ENCODE measurements around the gene ADGRG3. TPM values are rescaled to one million over a fixed set of nuclear protein-coding genes. Genes with fewer than 3 reads are reported as not detected.

Gene ADGRG3
- total and polyA plus RNA-seq, 2 of the 8 experiments (the other 6 are each of a cell fraction or from before 2014, with no cell fraction given), result 0.28 to 0.98 TPM

- Histone ChIP-seq H2BK5ac (ENCODE audit: low read depth, low read length) (no peak overlapping the region), H2BK20ac (ENCODE audit: low read length) (0 out of 2 replicates have a peak overlapping the region, but pooled peaks have one; percentile 43), H3K23me2 (ENCODE audit: low read depth, low read length) (no peaks in the 10 kb centered on the region), H2AK5ac (ENCODE audit: low read depth, low read length) (no peak overlapping the region), H3K18ac (ENCODE audit: extremely low read depth, low read length) (no peak overlapping the region; the same call in 1 of the 2 replicates), H3K36me3 (ENCODE audit: control insufficient read depth in 2 of 4, insufficient read depth in 4 of 4, low read length in 3 of 4) (no peaks in the 10 kb centered on the region), H4K8ac (ENCODE audit: extremely low read depth, insufficient read depth, low read length) (no peak overlapping the region), H3K79me1 (ENCODE audit: low read depth, low read length) (no peaks in the 10 kb centered on the region), H2BK120ac (replicated peaks; ENCODE audit: low read depth, low read length) (no peak overlapping the region), H3K4me2 (ENCODE audit: insufficient read depth in 1 of 2, low read depth in 2 of 2, low read length in 2 of 2) (peak overlapping the region; percentile 9 to 57; a peak in 3 of 4 replicates), H2BK12ac (ENCODE audit: low read depth, low read length) (no peak overlapping the region), H2BK15ac (ENCODE audit: low read length) (no peak overlapping the region), H3K4ac (replicated peaks; ENCODE audit: insufficient read length, low read depth, low read length) (no peak overlapping the region), H4K5ac (ENCODE audit: insufficient read length, low read depth, low read length) (no peak overlapping the region), H3K9ac (replicated peaks in 1 of 4; ENCODE audit: extremely low read depth in 1 of 4, low read depth in 3 of 4, low read length in 3 of 4) (no peak overlapping the region), H4K91ac (replicated peaks; ENCODE audit: insufficient read length, low read length) (no peak overlapping the region), H3K79me2 (ENCODE audit: control insufficient read depth in 1 of 2, insufficient read depth in 2 of 2, low read length in 2 of 2) (no peaks in the 10 kb centered on the region), H3K4me3 (ENCODE audit: extremely low read depth in 1 of 4, insufficient read depth in 2 of 4, low read depth in 3 of 4, low read length in 4 of 4) (peak overlapping the region in 1 of 4 experiments; percentile 0; a peak in 1 of 8 replicates), H3K56ac (replicated peaks; ENCODE audit: insufficient read length, low read depth, low read length) (no peak overlapping the region), H3K23ac (ENCODE audit: insufficient read length) (no peak overlapping the region), H3K27me3 (replicated peaks in 1 of 4; ENCODE audit: control insufficient read depth in 3 of 4, extremely low read depth in 1 of 4, insufficient read depth in 3 of 4, low read length in 3 of 4) (no peaks in the 10 kb centered on the region; a peak in 1 of 7 replicates), H4K20me1 (replicated peaks in 1 of 2; ENCODE audit: control insufficient read depth in 1 of 2, insufficient read depth in 2 of 2, low read length in 2 of 2) (no peaks in the 10 kb centered on the region), H3K14ac (ENCODE audit: insufficient read length) (no peak overlapping the region), H3K4me1 (replicated peaks in 1 of 4; ENCODE audit: control insufficient read depth in 3 of 4, insufficient read depth in 4 of 4, low read length in 3 of 4) (peaks cover 3 to 16% (median 11%) of the 10 kb centered on the region in 4 experiments), H3K27ac (ENCODE audit: low read depth, low read length) (no peak overlapping the region), H2AFZ (ENCODE audit: low read length) (no peak overlapping the region), H3K9me3 (ENCODE audit: insufficient read depth in 2 of 2, low read depth in 1 of 2, low read length in 1 of 2) (no peaks in the 10 kb centered on the region)
- ChIA-PET POLR2A (ENCODE audit: partially characterized antibody) (interaction anchor here (0.5 to 1.7 kb wide), 3 partner anchors 8 to 190 kb away, joined by 3 to 4 read pairs (median 3); no protein-coding TSS in a partner anchor), CTCF (ENCODE audit: partially characterized antibody) (interaction anchor here (1.2 to 3.6 kb wide), 7 partner anchors 8 to 86 kb away, joined by 3 to 26 read pairs (median 4); partner anchors contain the start of gene ADGRG3)
- FAIRE-seq (peak; percentile 85), DNase-seq (ENCODE audit: low read depth in 1 of 2, low spot score in 2 of 2) (peak; percentile 13 to 58)
- WGBS, 2 experiments (ENCODE audit: extremely low coverage in 1 of 2, insufficient coverage in 1 of 2, insufficient read length in 1 of 2, insufficient replicate concordance in 2 of 2, low coverage in 1 of 2, low lambda C conversion rate in 2 of 2, missing lambda C conversion rate in 1 of 2), result 57% methylated on average over 12 of the region's 12 CpGs; no CpG with 5 or more reads in 1 of the 2 experiments
- TF ChIP-seq KDM1A (IDR thresholded peaks at IDR 0.05; ENCODE audit: borderline replicate concordance, low read length) (no peak), CEBPB (IDR thresholded peaks at IDR 0.05; ENCODE audit: low read depth, low read length) (peak; percentile 34; the same call in 1 of the 2 replicates), RAD21 (IDR thresholded peaks at IDR 0.05 in 1 of 2, conservative IDR thresholded peaks at IDR 0.05 in 1 of 2; ENCODE audit: low read depth in 2 of 2, low read length in 2 of 2) (no peak)
These were observed 7.8 kb downstream of the ADGRG3 start for GRCh38 chr16:57675741-57676551.
